A673 (cell line): ENCODE measurements around the gene CDHR2. TPM values are rescaled to one million over a fixed set of nuclear protein-coding genes. Genes with fewer than 3 reads are reported as not detected.

Experiments
- BruUV-seq: library from RNA; stranded (reverse); fragments of 400-500 nt; replicated peaks from 2 replicates; lab custom pipeline; 2021; lab: Mats Ljungman, UMichigan
- CTCF ChIA-PET: fragments of 300-600 bp; sonication (Branson Sonifier 250); formaldehyde crosslinking; loops from one replicate; lab custom pipeline; 2022; ENCODE audit warnings: antibody characterized with exemption; lab: Charles Lee
- POLR2A ChIA-PET: fragments of 300-600 bp; sonication (Branson Sonifier 250); formaldehyde crosslinking; loops from one replicate; lab custom pipeline; 2022; ENCODE audit warnings: antibody characterized with exemption; ENCODE audit not compliant: low non-redundant PET; lab: Charles Lee
- DNase-seq: peaks from one replicate; pipeline ENCODE4 v3.0.0-alpha.2; 2015; ENCODE audit warnings: low spot score
- H3K27ac ChIP-seq: fragments of 200-600 bp; sonication (generic); 2 replicates; pipeline ENCODE4 v1.5.1; 2016; ENCODE audit warnings: mixed run types, low read depth, mild to moderate bottlenecking, mixed read lengths, antibody characterized with exemption, low read length; ENCODE audit not compliant: poor library complexity, severe bottlenecking
- H3K27me3 ChIP-seq: fragments of 200-600 bp; sonication (generic); replicated peaks from 2 replicates; pipeline ENCODE4 v1.6.1; 2017; ENCODE audit warnings: mixed run types, low read depth, mild to moderate bottlenecking, mixed read lengths, antibody characterized with exemption, low read length; ENCODE audit not compliant: insufficient read depth, poor library complexity
- H3K36me3 ChIP-seq: fragments of 200-600 bp; sonication (generic); 2 replicates; pipeline ENCODE4 v1.6.1; 2016; ENCODE audit warnings: mixed run types, mild to moderate bottlenecking, mixed read lengths, antibody characterized with exemption, low read length; ENCODE audit not compliant: insufficient read depth, poor library complexity, severe bottlenecking
- H3K4me1 ChIP-seq: fragments of 200-600 bp; sonication (generic); 2 replicates; pipeline ENCODE4 v1.6.1; 2017; ENCODE audit warnings: mixed run types, mild to moderate bottlenecking, mixed read lengths, antibody characterized with exemption, low read length; ENCODE audit not compliant: insufficient read depth, poor library complexity, severe bottlenecking
- H3K4me3 ChIP-seq: fragments of 200-600 bp; sonication (generic); 2 replicates; pipeline ENCODE4 v1.5.1; 2016; ENCODE audit warnings: low read depth, mixed run types, mild to moderate bottlenecking, mixed read lengths, low read length; ENCODE audit not compliant: poor library complexity, severe bottlenecking
- H3K9me3 ChIP-seq: fragments of 200-600 bp; sonication (generic); 2 replicates; pipeline ENCODE4 v1.6.1; 2016; ENCODE audit warnings: mixed run types, low read depth, mild to moderate bottlenecking, mixed read lengths, antibody characterized with exemption, low read length; ENCODE audit not compliant: poor library complexity, severe bottlenecking
- EZH2 ChIP-seq: fragments of 200-600 bp; sonication (generic); IDR thresholded peaks from 2 replicates; pipeline ENCODE4 v1.6.1; 2017; ENCODE audit warnings: borderline replicate concordance, low read depth, mild to moderate bottlenecking, mixed read lengths, antibody characterized with exemption, low read length; ENCODE audit not compliant: poor library complexity, severe bottlenecking
- intact Hi-C: fragments of 100-400 bp; cut with micrococcal nuclease; formaldehyde crosslinking; loops from one replicate; pipeline ENCODE4 v1.10.0; 2022; ENCODE audit not compliant: unreplicated experiment
- total RNA-seq: library from RNA; stranded (reverse); gene quantifications from 2 replicates; pipeline ENCODE4 v1.2.3, GENCODE V29; 2021
- TF ChIP-seq, protein P1 (sequence below): fragments of 300-800, 200-600 bp; sonication (generic); conservative IDR thresholded peaks from 2 replicates; pipeline ENCODE4 v1.5.1; 2017; ENCODE audit warnings: low read depth, mild to moderate bottlenecking, antibody characterized with exemption, low read length, moderate library complexity, mixed read lengths

Gene CDHR2
- total RNA-seq, 1 experiment from 2014 or later = not detected

GRCh38 chr5:176537554-176538229 lies 11.4 kb upstream of the CDHR2 start:
- intact Hi-C loops = loop anchor here (2.0 to 5.0 kb wide), 3 partner anchors 73 to 175 kb away; partner anchors contain the start of genes GPRIN1, HIGD2A, KIAA1191 and NOP16
- no peaks in the 10 kb centered on the region for H3K27me3 ChIP-seq
- peak; percentile 98 for DNase-seq
- TF ChIP-seq, protein P1, sequence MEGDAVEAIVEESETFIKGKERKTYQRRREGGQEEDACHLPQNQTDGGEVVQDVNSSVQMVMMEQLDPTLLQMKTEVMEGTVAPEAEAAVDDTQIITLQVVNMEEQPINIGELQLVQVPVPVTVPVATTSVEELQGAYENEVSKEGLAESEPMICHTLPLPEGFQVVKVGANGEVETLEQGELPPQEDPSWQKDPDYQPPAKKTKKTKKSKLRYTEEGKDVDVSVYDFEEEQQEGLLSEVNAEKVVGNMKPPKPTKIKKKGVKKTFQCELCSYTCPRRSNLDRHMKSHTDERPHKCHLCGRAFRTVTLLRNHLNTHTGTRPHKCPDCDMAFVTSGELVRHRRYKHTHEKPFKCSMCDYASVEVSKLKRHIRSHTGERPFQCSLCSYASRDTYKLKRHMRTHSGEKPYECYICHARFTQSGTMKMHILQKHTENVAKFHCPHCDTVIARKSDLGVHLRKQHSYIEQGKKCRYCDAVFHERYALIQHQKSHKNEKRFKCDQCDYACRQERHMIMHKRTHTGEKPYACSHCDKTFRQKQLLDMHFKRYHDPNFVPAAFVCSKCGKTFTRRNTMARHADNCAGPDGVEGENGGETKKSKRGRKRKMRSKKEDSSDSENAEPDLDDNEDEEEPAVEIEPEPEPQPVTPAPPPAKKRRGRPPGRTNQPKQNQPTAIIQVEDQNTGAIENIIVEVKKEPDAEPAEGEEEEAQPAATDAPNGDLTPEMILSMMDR = no peak
- TF ChIP-seq EZH2 = no peak
- peaks cover 63% of the 10 kb centered on the region for H3K4me1 ChIP-seq
- H3K9me3 ChIP-seq = no peaks in the 10 kb centered on the region
- CTCF ChIA-PET = interaction anchor here (0.5 to 1.2 kb wide), 2 partner anchors 123 to 464 kb away, joined by 3 to 13 read pairs; no protein-coding TSS in a partner anchor
- H3K36me3 ChIP-seq = peaks cover 2% of the 10 kb centered on the region
- peak overlapping the region; percentile 99 for H3K4me3 ChIP-seq
- BruUV-seq = no TSS peak
- peak overlapping the region; percentile 98 for H3K27ac ChIP-seq
- POLR2A ChIA-PET = interaction anchor here (0.6 to 1.0 kb wide), 4 partner anchors 20 to 90 kb away, joined by 3 to 5 read pairs (median 4); no protein-coding TSS in a partner anchor

GRCh38 chr5:176538230-176538988 lies 10.7 kb upstream of the CDHR2 start:
- intact Hi-C loops = loop anchor here (5.0 kb wide), 2 partner anchors 151 to 176 kb away; partner anchors contain the start of genes HIGD2A, KIAA1191 and NOP16
- BruUV-seq = no TSS peak
- Histone ChIP-seq H3K4me3 (peak overlapping the region; percentile 99), H3K27me3 (no peaks in the 10 kb centered on the region), H3K4me1 (peaks cover 56% of the 10 kb centered on the region), H3K36me3 (no peaks in the 10 kb centered on the region), H3K9me3 (no peaks in the 10 kb centered on the region), H3K27ac (peak overlapping the region; percentile 98)
- DNase-seq = no peak
- ChIA-PET POLR2A (no interaction called here), CTCF (no interaction called here)
- TF ChIP-seq, protein P1 = no peak; the same call in 1 of the 2 replicates
- no peak for TF ChIP-seq EZH2

GRCh38 chr5:176538989-176539384 lies 10.2 kb upstream of the CDHR2 start:
- Histone ChIP-seq H3K4me1 (peaks cover 50% of the 10 kb centered on the region), H3K9me3 (no peaks in the 10 kb centered on the region), H3K4me3 (no peak overlapping the region), H3K27ac (peak overlapping the region; percentile 98), H3K36me3 (no peaks in the 10 kb centered on the region), H3K27me3 (no peaks in the 10 kb centered on the region)
- BruUV-seq = no TSS peak
- no peak for DNase-seq
- no peak for TF ChIP-seq EZH2
- TF ChIP-seq, protein P1 = no peak
- CTCF ChIA-PET = no interaction called here
- POLR2A ChIA-PET = no interaction called here
- intact Hi-C loops = loop anchor here (5.0 kb wide), 2 partner anchors 152 to 177 kb away; partner anchors contain the start of genes HIGD2A, KIAA1191 and NOP16
